ENCODE data around the gene SRPRB. TPM values are rescaled to one million over a fixed set of nuclear protein-coding genes. Genes with fewer than 3 reads are reported as not detected.

The SRPRB gene
- total RNA-seq, 2 experiments from 2014 or later = 42.7 to 66.2 TPM

GRCh38 chr3:133815386-133815785, 9.8 kb downstream of the SRPRB start:
- ChIA-PET CTCF (interaction anchor here (1.2 kb wide), 1 partner anchor 9 kb away, joined by 4 read pairs; no protein-coding TSS in a partner anchor), POLR2A (no interaction called here)
- Mint-ChIP-seq H3K27ac (no peak overlapping the region), H3K27me3 (no peaks in the 10 kb centered on the region), H3K4me3 (no peak overlapping the region), H3K4me1 (peaks cover 17% of the 10 kb centered on the region), H3K36me3 (ENCODE audit: low read depth) (peaks cover 39% of the 10 kb centered on the region), H3K9me3 (ENCODE audit: low read depth) (no peaks in the 10 kb centered on the region)
- intact Hi-C loops (cut with DNase I, micrococcal nuclease) = loop anchor here in 1 of 2 experiments (10.0 kb wide), 1 partner anchor 379 kb away; no protein-coding TSS in a partner anchor
- no peak for ATAC-seq
- DNase-seq = no peak

GRCh38 chr3:133820129-133820528, 14.5 kb downstream of the SRPRB start:
- CTCF ChIA-PET = interaction anchor here (0.8 to 1.2 kb wide), 6 partner anchors 14 to 110 kb away, joined by 3 to 4 read pairs (median 3); no protein-coding TSS in a partner anchor
- Mint-ChIP-seq H3K4me3 (no peak overlapping the region), H3K27ac (no peak overlapping the region), H3K36me3 (ENCODE audit: low read depth) (peaks cover 58% of the 10 kb centered on the region), H3K4me1 (peaks cover 3% of the 10 kb centered on the region), H3K9me3 (ENCODE audit: low read depth) (no peaks in the 10 kb centered on the region), H3K27me3 (no peaks in the 10 kb centered on the region)
- DNase-seq = no peak
- ATAC-seq = no peak
- intact Hi-C loops (cut with DNase I, micrococcal nuclease) = loop anchor here in 1 of 2 experiments (5.0 kb wide), 1 partner anchor 1093 kb away; no protein-coding TSS in a partner anchor
- POLR2A ChIA-PET = interaction anchor here (0.7 to 0.9 kb wide), 3 partner anchors 14 to 548 kb away, joined by 3 read pairs; no protein-coding TSS in a partner anchor

- peaks cover 52% of the 10 kb centered on the region for H3K36me3 Mint-ChIP-seq (ENCODE audit: low read depth)
- ChIA-PET CTCF (interaction anchor here (0.7 to 0.8 kb wide), 2 partner anchors 45 to 69 kb away, joined by 3 read pairs; no protein-coding TSS in a partner anchor), POLR2A (interaction anchor here (0.9 kb wide), 1 partner anchor 15 kb away, joined by 3 read pairs; no protein-coding TSS in a partner anchor)
- H3K27me3 Mint-ChIP-seq = no peaks in the 10 kb centered on the region
- no peak overlapping the region for H3K27ac Mint-ChIP-seq
- peaks cover 3% of the 10 kb centered on the region for H3K4me1 Mint-ChIP-seq
- no peak for ATAC-seq
- DNase-seq = no peak
- intact Hi-C loops (cut with DNase I, micrococcal nuclease) = loop anchor here (1.0 to 5.0 kb wide), 2 partner anchors 106 to 1094 kb away; no protein-coding TSS in a partner anchor
- no peak overlapping the region for H3K4me3 Mint-ChIP-seq
- no peaks in the 10 kb centered on the region for H3K9me3 Mint-ChIP-seq (ENCODE audit: low read depth)
Observed at GRCh38 chr3:133820889-133821675, 15.5 kb downstream of the SRPRB start.

GRCh38 chr3:133821767-133822638, 16.4 kb downstream of the SRPRB start:
- CTCF ChIA-PET = interaction anchor here (0.6 to 0.8 kb wide), 3 partner anchors 70 to 510 kb away, joined by 3 read pairs; no protein-coding TSS in a partner anchor
- DNase-seq (peak; percentile 21), ATAC-seq (peak; percentile 39)
- no peaks in the 10 kb centered on the region for H3K9me3 Mint-ChIP-seq (ENCODE audit: low read depth)
- peaks cover 53% of the 10 kb centered on the region for H3K36me3 Mint-ChIP-seq (ENCODE audit: low read depth)
- peaks cover 3% of the 10 kb centered on the region for H3K4me1 Mint-ChIP-seq
- no peak overlapping the region for H3K4me3 Mint-ChIP-seq
- POLR2A ChIA-PET = interaction anchor here (0.7 kb wide), 1 partner anchor 14 kb away, joined by 3 read pairs; no protein-coding TSS in a partner anchor
- H3K27me3 Mint-ChIP-seq = no peaks in the 10 kb centered on the region
- intact Hi-C loops (cut with DNase I, micrococcal nuclease) = loop anchor here (1.0 to 5.0 kb wide), 2 partner anchors 105 to 1095 kb away; no protein-coding TSS in a partner anchor
- no peak overlapping the region for H3K27ac Mint-ChIP-seq

- ATAC-seq (no peak), DNase-seq (no peak)
- Mint-ChIP-seq H3K4me3 (no peak overlapping the region), H3K4me1 (no peaks in the 10 kb centered on the region), H3K27me3 (no peaks in the 10 kb centered on the region), H3K27ac (no peak overlapping the region), H3K36me3 (ENCODE audit: low read depth) (peaks cover 45% of the 10 kb centered on the region), H3K9me3 (ENCODE audit: low read depth) (no peaks in the 10 kb centered on the region)
- intact Hi-C loops (cut with DNase I, micrococcal nuclease) = loop anchor here in 1 of 2 experiments (5.0 kb wide), 1 partner anchor 1098 kb away; no protein-coding TSS in a partner anchor
- POLR2A ChIA-PET = no interaction called here
- CTCF ChIA-PET = no interaction called here
Observed at GRCh38 chr3:133824961-133825485, 19.4 kb downstream of the SRPRB start.

- Mint-ChIP-seq H3K36me3 (ENCODE audit: low read depth) (peaks cover 35% of the 10 kb centered on the region), H3K27me3 (no peaks in the 10 kb centered on the region), H3K9me3 (ENCODE audit: low read depth) (no peaks in the 10 kb centered on the region), H3K4me1 (no peaks in the 10 kb centered on the region), H3K4me3 (no peak overlapping the region), H3K27ac (no peak overlapping the region)
- ChIA-PET POLR2A (no interaction called here), CTCF (no interaction called here)
- no peak for ATAC-seq
- intact Hi-C loops (cut with DNase I, micrococcal nuclease) = no loop called here
- no peak for DNase-seq
Observed at GRCh38 chr3:133825969-133826727, 20.5 kb downstream of the SRPRB start.

GRCh38 chr3:133827136-133827535, 21.5 kb downstream of the SRPRB start:
- POLR2A ChIA-PET = no interaction called here
- Mint-ChIP-seq H3K4me1 (no peaks in the 10 kb centered on the region), H3K27ac (no peak overlapping the region), H3K36me3 (ENCODE audit: low read depth) (peaks cover 28% of the 10 kb centered on the region), H3K27me3 (no peaks in the 10 kb centered on the region), H3K4me3 (no peak overlapping the region), H3K9me3 (ENCODE audit: low read depth) (no peaks in the 10 kb centered on the region)
- CTCF ChIA-PET = no interaction called here
- intact Hi-C loops (cut with DNase I, micrococcal nuclease) = no loop called here
- no peak for ATAC-seq
- DNase-seq = no peak

GRCh38 chr3:133827684-133828083, 22.1 kb downstream of the SRPRB start:
- no peak overlapping the region for H3K4me3 Mint-ChIP-seq
- DNase-seq = no peak
- intact Hi-C loops (cut with DNase I, micrococcal nuclease) = no loop called here
- no peak for ATAC-seq
- H3K9me3 Mint-ChIP-seq (ENCODE audit: low read depth) = no peaks in the 10 kb centered on the region
- H3K27me3 Mint-ChIP-seq = no peaks in the 10 kb centered on the region
- POLR2A ChIA-PET = no interaction called here
- CTCF ChIA-PET = no interaction called here
- no peak overlapping the region for H3K27ac Mint-ChIP-seq
- no peaks in the 10 kb centered on the region for H3K4me1 Mint-ChIP-seq
- H3K36me3 Mint-ChIP-seq (ENCODE audit: low read depth) = peaks cover 23% of the 10 kb centered on the region

GRCh38 chr3:133828576-133829309, 23.1 kb downstream of the SRPRB start:
- ChIA-PET POLR2A (no interaction called here), CTCF (interaction anchor here (0.6 to 1.0 kb wide), 2 partner anchors 11 to 40 kb away, joined by 3 read pairs; no protein-coding TSS in a partner anchor)
- intact Hi-C loops (cut with DNase I, micrococcal nuclease) = no loop called here
- H3K4me1 Mint-ChIP-seq = no peaks in the 10 kb centered on the region
- H3K36me3 Mint-ChIP-seq (ENCODE audit: low read depth) = peaks cover 14% of the 10 kb centered on the region
- H3K27me3 Mint-ChIP-seq = no peaks in the 10 kb centered on the region
- no peak overlapping the region for H3K4me3 Mint-ChIP-seq
- DNase-seq (no peak), ATAC-seq (no peak)
- no peak overlapping the region for H3K27ac Mint-ChIP-seq
- no peaks in the 10 kb centered on the region for H3K9me3 Mint-ChIP-seq (ENCODE audit: low read depth)

- POLR2A ChIA-PET = no interaction called here
Observed at GRCh38 chr3:133829310-133829707, 23.7 kb downstream of the SRPRB start.

More at GRCh38 chr3:133829310-133829707, 23.7 kb downstream of the SRPRB start:
- intact Hi-C loops (cut with DNase I, micrococcal nuclease) = no loop called here
- H3K9me3 Mint-ChIP-seq (ENCODE audit: low read depth) = no peaks in the 10 kb centered on the region
- H3K27ac Mint-ChIP-seq = no peak overlapping the region
- no peaks in the 10 kb centered on the region for H3K27me3 Mint-ChIP-seq
- CTCF ChIA-PET = interaction anchor here (1.0 kb wide), 1 partner anchor 11 kb away, joined by 3 read pairs; no protein-coding TSS in a partner anchor
- DNase-seq (no peak), ATAC-seq (no peak)
- no peaks in the 10 kb centered on the region for H3K4me1 Mint-ChIP-seq
- H3K36me3 Mint-ChIP-seq (ENCODE audit: low read depth) = peaks cover 8% of the 10 kb centered on the region
- no peak overlapping the region for H3K4me3 Mint-ChIP-seq

All from activated CD4-positive, alpha-beta T cell treated with anti-CD3 and anti-CD28 coated beads for 36 hours (primary cell).